ENCODE measurements around the gene LUZP1. TPM values are rescaled to one million over a fixed set of nuclear protein-coding genes. Genes with fewer than 3 reads are reported as not detected.

Gene LUZP1
- total and polyA plus RNA-seq, 10 of the 15 experiments (the other 5 are each of a cell fraction or from before 2014, with no cell fraction given): 11.3 to 28.2 (median 17.3) TPM

DNA sequence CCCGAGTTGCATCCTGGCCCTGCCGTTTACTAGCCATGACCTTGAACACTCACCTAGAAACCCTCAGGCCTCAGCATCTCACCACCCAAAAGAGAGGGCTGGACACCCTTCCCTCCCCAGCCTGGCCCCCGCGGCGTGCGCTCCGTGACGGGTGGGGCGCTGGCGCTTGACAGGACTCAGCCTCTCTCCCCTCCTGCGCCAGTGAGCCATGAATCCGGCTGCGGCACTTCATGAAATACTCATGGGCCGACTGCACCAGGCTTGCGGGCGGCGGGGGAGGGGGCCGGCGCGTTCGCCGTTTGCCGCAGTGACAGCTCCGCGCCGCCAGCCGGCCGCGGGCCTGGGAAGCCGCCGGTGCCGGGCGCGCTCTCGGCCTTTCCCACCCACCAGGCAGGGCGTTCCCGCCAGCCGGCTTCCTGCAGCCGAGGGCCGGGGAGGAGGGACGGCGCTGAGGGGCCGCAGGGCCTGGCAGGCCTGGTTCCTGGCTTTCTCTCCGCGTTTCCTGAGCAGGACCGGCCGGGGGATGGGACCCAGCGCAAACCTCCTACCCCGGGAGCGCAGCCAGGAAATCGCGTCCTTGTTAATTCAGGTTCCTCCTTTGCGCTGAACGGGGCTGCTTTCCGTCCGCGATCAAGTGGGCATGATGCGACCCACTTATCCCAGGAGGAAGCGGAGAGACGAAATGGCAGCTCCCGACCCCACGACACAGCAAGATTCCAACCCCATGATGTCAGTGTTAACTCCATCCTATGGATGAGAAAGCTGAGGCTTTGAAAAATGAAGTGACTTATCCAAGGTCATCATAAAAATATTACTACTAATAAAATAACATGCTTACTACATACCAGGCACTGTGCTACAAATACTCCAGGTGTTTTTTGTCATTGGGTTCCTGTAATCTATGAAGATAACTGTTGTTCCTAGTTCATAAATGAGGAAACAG, 9.1 kb upstream of the LUZP1 start (continued):
- TF ChIP-seq POLR2A (IDR thresholded peaks at IDR 0.05; ENCODE audit: low read depth, low read length): peak; percentile 50
- TF ChIP-seq POU2F2 (IDR thresholded peaks at IDR 0.05; ENCODE audit: borderline replicate concordance, low read depth, low read length): no peak
- peak; percentile 52; the same call in 1 of the 2 replicates for TF ChIP-seq RUNX3 (IDR thresholded peaks at IDR 0.05; ENCODE audit: low read length)
- TF ChIP-seq SREBF1 (IDR thresholded peaks at IDR 0.05; ENCODE audit: low read length): no peak
- no peak for TF ChIP-seq NFIC (IDR thresholded peaks at IDR 0.05; ENCODE audit: low read depth, low read length)
- TF ChIP-seq POLR2AphosphoS5 (IDR thresholded peaks at IDR 0.05; ENCODE audit: low read length): no peak
- no peak; the same call in 1 of the 2 replicates for TF ChIP-seq ESRRA (IDR thresholded peaks at IDR 0.05; ENCODE audit: low read length)
- TF ChIP-seq ZNF217 (IDR thresholded peaks at IDR 0.05): 0 out of 2 replicates have a peak, but pooled peaks have one; percentile 35
- no peak for TF ChIP-seq ZBTB33 (IDR thresholded peaks at IDR 0.05)
- TF ChIP-seq BHLHE40 (IDR thresholded peaks at IDR 0.05; ENCODE audit: borderline replicate concordance in 1 of 2, low read depth in 2 of 2, low read length in 1 of 2): peak; percentile 34 to 69; a peak in 2 of 4 replicates
- TF ChIP-seq, protein P1, sequence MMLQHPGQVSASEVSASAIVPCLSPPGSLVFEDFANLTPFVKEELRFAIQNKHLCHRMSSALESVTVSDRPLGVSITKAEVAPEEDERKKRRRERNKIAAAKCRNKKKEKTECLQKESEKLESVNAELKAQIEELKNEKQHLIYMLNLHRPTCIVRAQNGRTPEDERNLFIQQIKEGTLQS (IDR thresholded peaks at IDR 0.05; ENCODE audit: borderline replicate concordance, extremely low read depth, low read depth, low read length): no peak
- peak; percentile 53; the same call in 1 of the 2 replicates for TF ChIP-seq RCOR1 (conservative IDR thresholded peaks at IDR 0.05; ENCODE audit: low read depth, low read length)
- no peak for TF ChIP-seq REST (IDR thresholded peaks at IDR 0.05; ENCODE audit: low read depth, low read length)
- no peak; the same call in 1 of the 2 replicates for TF ChIP-seq HDAC2 (IDR thresholded peaks at IDR 0.05)
- TF ChIP-seq CHD1 (IDR thresholded peaks at IDR 0.05; ENCODE audit: low read depth, low read length): no peak
- TF ChIP-seq ZNF622 (IDR thresholded peaks at IDR 0.05): no peak
- TF ChIP-seq ZBTB11 (CRISPR knock-in tag; IDR thresholded peaks at IDR 0.05): no peak
- TF ChIP-seq ZNF384 (IDR thresholded peaks at IDR 0.05; ENCODE audit: borderline replicate concordance, low read depth, low read length): no peak
- TF ChIP-seq EP300 (IDR thresholded peaks at IDR 0.05; ENCODE audit: borderline replicate concordance in 1 of 2, control insufficient read depth in 1 of 2, low read depth in 2 of 2, low read length in 2 of 2): peak in 1 of 2 experiments; percentile 30; a peak in 1 of 4 replicates
- TF ChIP-seq SMAD5 (IDR thresholded peaks at IDR 0.05; ENCODE audit: low read depth): no peak
- TF ChIP-seq ZBED1 (IDR thresholded peaks at IDR 0.05; ENCODE audit: borderline replicate concordance): no peak

All from GM12878 (cell line).